Measurements from ENCODE around the gene PTTG2. TPM values are rescaled to one million over a fixed set of nuclear protein-coding genes. Genes with fewer than 3 reads are reported as not detected.

PTTG2 gene
- total RNA-seq, 4 donors from 2014 or later = 1.1 TPM; not detected in 3

- WGBS, 2 donors = 70 to 91% methylated on average over 4 of the region's 4 CpGs
- no peak for DNase-seq
- Histone ChIP-seq H3K9me3 (no peaks in the 10 kb centered on the region), H3K4me3 (no peak overlapping the region), H3K27ac (no peak overlapping the region), H3K27me3 (no peaks in the 10 kb centered on the region), H3K36me3 (no peaks in the 10 kb centered on the region), H3K4me1 (no peaks in the 10 kb centered on the region)
- TF ChIP-seq CTCF (IDR thresholded peaks at IDR 0.05) (no peak), POLR2A (IDR thresholded peaks at IDR 0.05) (no peak)
- intact Hi-C loops (cut with DNase I) = no loop called here
Measured at GRCh38 chr4:37935026-37935425, 25.2 kb upstream of the PTTG2 start.

GRCh38 chr4:37936889-37937498 is 23.2 kb upstream of the PTTG2 start:
- no peak for DNase-seq
- no peaks in the 10 kb centered on the region for H3K9me3 ChIP-seq
- no peaks in the 10 kb centered on the region for H3K36me3 ChIP-seq
- intact Hi-C loops (cut with DNase I) = no loop called here
- H3K27me3 ChIP-seq = no peaks in the 10 kb centered on the region
- H3K4me1 ChIP-seq = no peaks in the 10 kb centered on the region
- H3K27ac ChIP-seq = no peak overlapping the region
- no peak overlapping the region for H3K4me3 ChIP-seq
- 57 to 64% methylated on average over 7 of the region's 7 CpGs for WGBS, 2 donors
- TF ChIP-seq POLR2A (IDR thresholded peaks at IDR 0.05) (no peak), CTCF (IDR thresholded peaks at IDR 0.05) (no peak)

GRCh38 chr4:37938208-37938607 is 22.0 kb upstream of the PTTG2 start:
- no peaks in the 10 kb centered on the region for H3K9me3 ChIP-seq
- DNase-seq = no peak
- intact Hi-C loops (cut with DNase I) = no loop called here
- H3K27ac ChIP-seq = no peak overlapping the region
- H3K4me3 ChIP-seq = no peak overlapping the region
- H3K4me1 ChIP-seq = no peaks in the 10 kb centered on the region
- no peak for TF ChIP-seq CTCF (IDR thresholded peaks at IDR 0.05)
- TF ChIP-seq POLR2A (IDR thresholded peaks at IDR 0.05) = no peak
- H3K36me3 ChIP-seq = no peaks in the 10 kb centered on the region
- no peaks in the 10 kb centered on the region for H3K27me3 ChIP-seq
- 93 to 96% methylated on average over 3 of the region's 3 CpGs for WGBS, 2 donors

GRCh38 chr4:37946503-37947179 is 13.6 kb upstream of the PTTG2 start:
- intact Hi-C loops (cut with DNase I) = no loop called here
- DNase-seq = no peak
- WGBS, 2 donors = 77 to 84% methylated on average over 10 of the region's 10 CpGs

More at GRCh38 chr4:37946503-37947179, 13.6 kb upstream of the PTTG2 start:
- H3K4me3 ChIP-seq = no peak overlapping the region
- no peaks in the 10 kb centered on the region for H3K4me1 ChIP-seq
- H3K9me3 ChIP-seq = no peaks in the 10 kb centered on the region
- TF ChIP-seq CTCF (IDR thresholded peaks at IDR 0.05) (no peak), POLR2A (IDR thresholded peaks at IDR 0.05) (no peak)
- no peaks in the 10 kb centered on the region for H3K27me3 ChIP-seq
- no peak overlapping the region for H3K27ac ChIP-seq
- no peaks in the 10 kb centered on the region for H3K36me3 ChIP-seq
